ENCODE measurements around the gene MTHFR.

DNA sequence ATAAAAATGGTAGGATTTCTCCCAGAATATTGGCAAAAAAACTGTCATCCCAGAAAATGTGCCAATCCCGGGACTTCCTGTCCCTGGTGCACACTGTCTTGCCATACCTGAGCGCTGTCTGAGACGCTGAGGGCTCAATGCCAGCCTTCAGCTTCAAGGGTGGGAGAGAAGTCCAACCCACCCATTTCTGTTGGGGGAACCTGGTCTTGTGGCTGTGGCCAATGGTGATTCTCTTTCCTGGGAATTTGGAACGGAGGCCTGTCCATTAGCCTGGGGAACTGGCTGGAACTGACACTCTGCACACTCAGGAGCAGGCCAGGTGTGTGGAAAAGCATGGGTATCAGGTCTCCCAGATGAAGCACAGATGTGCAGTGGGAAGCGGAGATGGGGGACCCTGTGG, 6.7 kb downstream of the MTHFR start:
- TF ChIP-seq HDAC2 (IDR thresholded peaks at IDR 0.05; ENCODE audit: borderline replicate concordance in 1 of 2, low read depth in 2 of 2, low read length in 2 of 2): no peak
- no peak for TF ChIP-seq ATF2 (IDR thresholded peaks at IDR 0.05; ENCODE audit: low read length)
- TF ChIP-seq EP300 (IDR thresholded peaks at IDR 0.05; ENCODE audit: borderline replicate concordance in 1 of 2, low read depth in 2 of 2, low read length in 2 of 2): no peak
- no peak for TF ChIP-seq MAFK (IDR thresholded peaks at IDR 0.05; ENCODE audit: low read depth, low read length)
- no peak for TF ChIP-seq RXRA (IDR thresholded peaks at IDR 0.05; ENCODE audit: insufficient read depth, low read depth, low read length)
- no peak for TF ChIP-seq YY1 (IDR thresholded peaks at IDR 0.05; ENCODE audit: low read depth, low read length)
- TF ChIP-seq SRF (IDR thresholded peaks at IDR 0.05; ENCODE audit: low read depth, low read length): no peak
- no peak for TF ChIP-seq JUN (IDR thresholded peaks at IDR 0.05; ENCODE audit: low read depth, low read length)
- no peak for TF ChIP-seq CTCF (IDR thresholded peaks at IDR 0.05; ENCODE audit: control extremely low read depth in 1 of 3, insufficient read depth in 1 of 3, low read depth in 1 of 3, low read length in 3 of 3)
- no peak for TF ChIP-seq CBX5 (IDR thresholded peaks at IDR 0.05; ENCODE audit: low read depth, low read length)
- TF ChIP-seq POLR2A (IDR thresholded peaks at IDR 0.05; ENCODE audit: control extremely low read depth in 1 of 2, low read depth in 2 of 2, low read length in 2 of 2): no peak
- no peak for TF ChIP-seq TEAD4 (IDR thresholded peaks at IDR 0.05; ENCODE audit: low read depth, low read length)
- TF ChIP-seq RNF2 (IDR thresholded peaks at IDR 0.05; ENCODE audit: borderline replicate concordance, low read depth, low read length, missing control alignments, poor library complexity, severe bottlenecking): no peak
- no peak for TF ChIP-seq JUND (IDR thresholded peaks at IDR 0.05; ENCODE audit: low read length)

Measured in H1 (cell line).